IMR-90 (cell line): Measurements from ENCODE around the gene MCAM. TPM values are rescaled to one million over a fixed set of nuclear protein-coding genes. Genes with fewer than 3 reads are reported as not detected.

Source experiments
- ATAC-seq: fragments of 200-7000 bp; cut with Tn5 transposase; 2 replicates; pipeline ENCODE4 v1.9.1; 2020; ENCODE audit warnings: low read depth, mild to moderate bottlenecking, moderate library complexity
- BruUV-seq: library from RNA; stranded (reverse); fragments of 400-500 nt; replicated peaks from 2 replicates; lab custom pipeline; 2021; lab: Mats Ljungman, UMichigan
- CTCF ChIA-PET: fragments of 300-600 bp; formaldehyde crosslinking; extraction: SDS; loops from one replicate; lab custom pipeline; 2021; ENCODE audit warnings: antibody characterized with exemption; lab: Yijun Ruan, JAX
- POLR2A ChIA-PET: fragments of 300-600 bp; sonication (Branson Sonifier 250); formaldehyde crosslinking; loops from one replicate; lab custom pipeline; 2022; ENCODE audit warnings: antibody characterized with exemption; ENCODE audit not compliant: unreplicated experiment; lab: Charles Lee
- DNase-seq: peaks from one replicate; pipeline ENCODE4 v3.0.0; 2013
- H2AFZ ChIP-seq: replicated peaks from 2 replicates; pipeline ENCODE3; 2013; ENCODE audit warnings: low read length, mild to moderate bottlenecking; ENCODE audit not compliant: poor library complexity
- H2AK5ac ChIP-seq: 2 replicates; pipeline ENCODE4 v1.6.1; 2013; ENCODE audit warnings: low read depth, low read length, inconsistent platforms
- H2AK9ac ChIP-seq: replicated peaks from 2 replicates; pipeline ENCODE3; 2013; ENCODE audit warnings: mild to moderate bottlenecking, low read depth, low read length, moderate library complexity; ENCODE audit not compliant: poor library complexity
- H2BK120ac ChIP-seq: 2 replicates; pipeline ENCODE4 v1.6.1; 2013; ENCODE audit warnings: low read depth, low read length, inconsistent platforms
- H2BK15ac ChIP-seq: 3 replicates; pipeline ENCODE4 v1.6.1; 2013; ENCODE audit warnings: low read depth, low read length, inconsistent platforms
- H2BK20ac ChIP-seq: 2 replicates; pipeline ENCODE4 v1.6.1; 2013; ENCODE audit warnings: low read depth, mild to moderate bottlenecking, inconsistent platforms, low read length, moderate library complexity
- H2BK5ac ChIP-seq: 2 replicates; pipeline ENCODE4 v1.6.1; 2013; ENCODE audit warnings: mild to moderate bottlenecking, low read depth, low read length, inconsistent platforms; ENCODE audit not compliant: poor library complexity, severe bottlenecking
- H3K14ac ChIP-seq: replicated peaks from 2 replicates; pipeline ENCODE4 v1.6.1; 2013; ENCODE audit warnings: low read depth, low read length, inconsistent platforms
- H3K18ac ChIP-seq: 2 replicates; pipeline ENCODE4 v1.6.1; 2013; ENCODE audit warnings: low read depth, low read length, control low read depth
- H3K23ac ChIP-seq: 2 replicates; pipeline ENCODE4 v1.6.1; 2013; ENCODE audit warnings: low read depth, low read length, inconsistent platforms
- H3K27ac ChIP-seq: 2 replicates; pipeline ENCODE4 v1.5.1; 2013; ENCODE audit warnings: mild to moderate bottlenecking, control low read depth, low read length; ENCODE audit not compliant: insufficient read depth
- H3K27me3 ChIP-seq: 2 replicates; pipeline ENCODE4 v1.6.1; 2013; ENCODE audit warnings: low read length; ENCODE audit not compliant: control insufficient read depth, insufficient read depth
- H3K36me3 ChIP-seq: 2 replicates; pipeline ENCODE4 v1.6.1; 2013; ENCODE audit warnings: low read length, mixed read lengths; ENCODE audit not compliant: control insufficient read depth, insufficient read depth
- H3K4ac ChIP-seq: 2 replicates; pipeline ENCODE4 v1.6.1; 2013; ENCODE audit warnings: low read depth, low read length, inconsistent platforms
- H3K4me1 ChIP-seq: 2 replicates; pipeline ENCODE4 v1.6.1; 2013; ENCODE audit warnings: low read length, mixed read lengths; ENCODE audit not compliant: control insufficient read depth, insufficient read depth
- H3K4me2 ChIP-seq: 2 replicates; pipeline ENCODE4 v1.6.1; 2013; ENCODE audit warnings: low read depth, mild to moderate bottlenecking, control low read depth, low read length, moderate library complexity
- H3K4me3 ChIP-seq: 2 replicates; pipeline ENCODE4 v1.5.1; 2013; ENCODE audit warnings: low read depth, mild to moderate bottlenecking, control low read depth, low read length, moderate library complexity; ENCODE audit not compliant: insufficient read depth
- H3K56ac ChIP-seq: 2 replicates; pipeline ENCODE4 v1.6.1; 2013; ENCODE audit warnings: low read length, inconsistent platforms; ENCODE audit not compliant: insufficient read depth; ENCODE audit errors: extremely low read depth
- H3K79me1 ChIP-seq, 2 experiments: 2 replicates each; pipeline ENCODE4 v1.6.1; 2013; ENCODE audit warnings: low read length in 2 of 2, inconsistent platforms in 1 of 2, low read depth in 1 of 2
- H3K9ac ChIP-seq: 2 replicates; pipeline ENCODE4 v1.6.1; 2013; ENCODE audit warnings: low read depth, low read length, control low read depth
- H3K9me1 ChIP-seq: 2 replicates; pipeline ENCODE4 v1.6.1; 2013; ENCODE audit warnings: low read length, inconsistent platforms; ENCODE audit not compliant: insufficient read depth
- H3K9me3 ChIP-seq: 2 replicates; pipeline ENCODE4 v1.6.1; 2013; ENCODE audit warnings: low read length; ENCODE audit not compliant: control insufficient read depth, insufficient read depth
- H4K20me1 ChIP-seq: 2 replicates; pipeline ENCODE4 v1.6.1; 2013; ENCODE audit warnings: low read length, inconsistent platforms; ENCODE audit not compliant: insufficient read depth
- H4K5ac ChIP-seq: 2 replicates; pipeline ENCODE4 v1.6.1; 2013; ENCODE audit warnings: mild to moderate bottlenecking, low read depth, low read length, control low read depth
- H4K8ac ChIP-seq, 2 experiments: 2 replicates each; pipeline ENCODE4 v1.6.1; 2013; ENCODE audit warnings: low read depth in 2 of 2, low read length in 2 of 2, control low read depth in 1 of 2, inconsistent platforms in 1 of 2
- H4K91ac ChIP-seq: 2 replicates; pipeline ENCODE4 v1.6.1; 2013; ENCODE audit warnings: low read depth, low read length, inconsistent platforms; ENCODE audit not compliant: insufficient read depth
- BHLHE40 ChIP-seq: fragments of 150-350 bp; IDR thresholded peaks from 2 replicates; pipeline ENCODE4 v1.6.1; 2016; ENCODE audit warnings: mild to moderate bottlenecking, low read depth, low read length
- CEBPB ChIP-seq: IDR thresholded peaks from 2 replicates; pipeline ENCODE4 v1.6.1; 2012; ENCODE audit warnings: low read depth, low read length, improper control_type of control experiment
- CHD1 ChIP-seq: IDR thresholded peaks from 2 replicates; pipeline ENCODE4 v1.6.1; 2012; ENCODE audit warnings: low read depth, low read length, improper control_type of control experiment
- CTCF ChIP-seq: conservative IDR thresholded peaks from 2 replicates; pipeline ENCODE4 v1.5.1; 2012; ENCODE audit warnings: mild to moderate bottlenecking, low read depth, low read length, improper control_type of control experiment
- ELK1 ChIP-seq: fragments of 150-350 bp; IDR thresholded peaks from 2 replicates; pipeline ENCODE4 v1.6.1; 2016; ENCODE audit warnings: low read depth, mild to moderate bottlenecking, low read length, moderate library complexity, borderline replicate concordance
- FOS ChIP-seq: fragments of 150-350 bp; IDR thresholded peaks from 2 replicates; pipeline ENCODE4 v1.6.1; 2016; ENCODE audit warnings: low read depth, low read length
- MAZ ChIP-seq: IDR thresholded peaks from 2 replicates; pipeline ENCODE4 v1.6.1; 2012; ENCODE audit warnings: low read depth, mild to moderate bottlenecking, low read length, improper control_type of control experiment, moderate library complexity, borderline replicate concordance
- MXI1 ChIP-seq: IDR thresholded peaks from 2 replicates; pipeline ENCODE4 v1.6.1; 2012; ENCODE audit warnings: low read depth, mild to moderate bottlenecking, low read length, moderate library complexity, borderline replicate concordance
- POLR2A ChIP-seq: IDR thresholded peaks from 2 replicates; pipeline ENCODE4 v1.6.1; 2012; ENCODE audit warnings: mild to moderate bottlenecking, low read depth, low read length
- RAD21 ChIP-seq: IDR thresholded peaks from 2 replicates; pipeline ENCODE4 v1.6.1; 2012; ENCODE audit warnings: low read length, improper control_type of control experiment
- RCOR1 ChIP-seq: IDR thresholded peaks from 2 replicates; pipeline ENCODE4 v1.6.1; 2012; ENCODE audit warnings: mild to moderate bottlenecking, low read length, improper control_type of control experiment; ENCODE audit not compliant: insufficient replicate concordance
- RFX5 ChIP-seq: IDR thresholded peaks from 2 replicates; pipeline ENCODE4 v1.8.0; 2012; ENCODE audit warnings: low read depth, mild to moderate bottlenecking, low read length, moderate library complexity
- SMC3 ChIP-seq: fragments of 150-350 bp; IDR thresholded peaks from 2 replicates; pipeline ENCODE4 v1.6.1; 2016; ENCODE audit warnings: low read depth, mild to moderate bottlenecking, antibody characterized with exemption, low read length, moderate library complexity
- WGBS, 2 experiments: methylation state at CpG; one replicate each; pipeline versions ENCODE4 v1.1.5 to v1.1.7; 2013; ENCODE audit warnings: missing lambda C conversion rate in 2 of 2; ENCODE audit not compliant: insufficient read length in 1 of 2; ENCODE audit errors: extremely low coverage in 2 of 2; 5-methylcytosine and 5-hydroxymethylcytosine counted together
- dilution Hi-C: fragments of 300-500 bp; cut with HindIII; formaldehyde crosslinking; loops from one replicate; pipeline ENCODE4 v1.14.3; 2018; ENCODE audit warnings: low sequenced_read_pairs; ENCODE audit not compliant: unreplicated experiment
- in situ Hi-C: fragments of 300-500 bp; cut with MboI; formaldehyde crosslinking; loops from 3 replicates; pipeline ENCODE4 v1.14.3; 2019; ENCODE audit warnings: low sequenced_read_pairs, inconsistent platforms, mixed read lengths
- intact Hi-C: fragments of 100-400 bp; cut with micrococcal nuclease; formaldehyde crosslinking; loops from 2 replicates; pipeline ENCODE4 v1.10.0; 2022
- polyA plus RNA-seq, 3 experiments: library from polyadenylated mRNA; depleted of rRNA; stranded (reverse); fragments of >200 nt; gene quantifications; 2 replicates each; pipeline ENCODE4 v1.2.3, GENCODE V29; 2012; ENCODE audit warnings: low replicate concordance in 1 of 3
- total RNA-seq: library from RNA; depleted of rRNA; stranded (reverse); fragments of >200 nt; gene quantifications from 2 replicates; pipeline ENCODE4 v1.2.3, GENCODE V29; 2012
- TF ChIP-seq, protein P1 (sequence below): fragments of 150-350 bp; IDR thresholded peaks from 2 replicates; pipeline ENCODE4 v1.6.1; 2017; ENCODE audit warnings: mild to moderate bottlenecking, antibody characterized with exemption, low read length, low read depth

Gene MCAM
- total and polyA plus RNA-seq, 2 of the 4 experiments (the other 2 are of a cell fraction): 95.1 to 131 TPM

DNA sequence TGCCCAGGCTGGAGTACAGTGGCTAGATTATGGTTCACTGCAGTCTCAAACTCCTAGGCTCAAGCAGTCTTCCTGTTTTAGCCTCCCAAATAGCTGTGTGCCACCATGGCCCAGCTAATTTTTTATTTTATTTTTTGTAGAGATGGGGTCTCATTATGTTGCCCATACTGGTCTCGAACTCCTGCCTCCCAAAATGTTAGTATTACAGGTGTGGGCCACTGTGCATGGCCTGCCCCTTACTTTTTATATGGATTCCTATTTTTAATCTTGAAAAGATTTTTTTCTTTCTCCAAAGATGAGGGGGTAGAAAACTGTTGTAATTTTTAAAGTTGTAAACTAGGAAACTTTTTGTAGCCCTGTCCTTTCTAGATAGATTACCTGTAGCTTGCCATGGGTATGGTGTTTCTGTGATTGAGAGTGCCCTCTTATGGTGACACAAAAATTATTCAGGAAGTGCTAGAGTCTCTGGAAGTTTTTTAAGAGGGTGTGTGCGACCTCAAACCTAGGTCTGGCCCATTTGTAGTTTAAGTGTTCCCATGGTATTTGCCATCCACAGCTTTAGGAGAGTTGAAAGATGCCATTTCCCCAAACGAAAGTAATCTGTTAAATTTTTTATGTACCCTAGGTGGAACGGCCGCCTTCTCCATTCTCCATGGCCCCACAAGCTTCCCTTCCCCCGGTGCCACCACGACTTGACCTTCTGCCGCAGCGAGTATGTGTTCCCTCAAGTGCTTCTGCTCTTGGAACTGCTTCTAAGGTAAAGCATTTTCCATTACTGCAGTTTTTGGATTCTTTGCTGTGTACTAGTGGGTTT, 32.4 kb downstream of the MCAM start:
- Histone ChIP-seq H4K91ac (no peak overlapping the region), H3K9me1 (no peaks in the 10 kb centered on the region), H3K9ac (no peak overlapping the region), H4K5ac (no peak overlapping the region), H2BK15ac (no peak overlapping the region), H3K4me3 (no peak overlapping the region), H4K20me1 (no peaks in the 10 kb centered on the region; the same call in 1 of the 2 replicates), H3K4ac (no peak overlapping the region), H3K14ac (no peak overlapping the region), H3K27ac (no peak overlapping the region), H4K8ac (0 out of 4 replicates have a peak overlapping the region, but pooled peaks of 1 of the 2 experiments have one; percentile 6), H2AK5ac (no peak overlapping the region), H3K18ac (no peak overlapping the region), H2BK20ac (no peak overlapping the region), H2AK9ac (no peak overlapping the region), H2AFZ (no peak overlapping the region), H3K56ac (no peak overlapping the region), H2BK5ac (no peak overlapping the region), H3K79me1 (peaks cover 13 to 26% of the 10 kb centered on the region in 2 experiments; a peak in 3 of 4 replicates), H3K23ac (no peak overlapping the region), H3K27me3 (no peaks in the 10 kb centered on the region), H3K4me2 (no peak overlapping the region), H3K4me1 (no peaks in the 10 kb centered on the region), H2BK120ac (no peak overlapping the region), H3K9me3 (no peaks in the 10 kb centered on the region), H3K36me3 (peaks cover 32% of the 10 kb centered on the region)
- ChIA-PET CTCF (interaction anchor here (0.6 to 1.6 kb wide), 6 partner anchors 10 to 78 kb away, joined by 3 to 8 read pairs (median 4); partner anchors contain the start of gene C1QTNF5), POLR2A (no interaction called here)
- DNase-seq (peak; percentile 47), ATAC-seq (peak; percentile 80)
- 100% methylated on average over 3 of the region's 9 CpGs; no CpG with 5 or more reads in 1 of the 2 experiments for WGBS, 2 experiments
- intact Hi-C loops (loop anchor here (1.0 kb wide), 1 partner anchor 79 kb away; no protein-coding TSS in a partner anchor), in situ Hi-C loops (no loop called here), dilution Hi-C loops (no loop called here)
- no TSS peak for BruUV-seq
- TF ChIP-seq CEBPB: no peak
- TF ChIP-seq RCOR1: no peak
- no peak for TF ChIP-seq CHD1
- no peak for TF ChIP-seq ELK1
- peak; percentile 48 for TF ChIP-seq SMC3
- TF ChIP-seq MAZ: no peak
- peak; percentile 54 for TF ChIP-seq CTCF
- no peak for TF ChIP-seq RFX5
- TF ChIP-seq RAD21: peak; percentile 61
- no peak for TF ChIP-seq BHLHE40
- TF ChIP-seq FOS: no peak
- TF ChIP-seq POLR2A: no peak
- no peak for TF ChIP-seq MXI1
- TF ChIP-seq, protein P1, sequence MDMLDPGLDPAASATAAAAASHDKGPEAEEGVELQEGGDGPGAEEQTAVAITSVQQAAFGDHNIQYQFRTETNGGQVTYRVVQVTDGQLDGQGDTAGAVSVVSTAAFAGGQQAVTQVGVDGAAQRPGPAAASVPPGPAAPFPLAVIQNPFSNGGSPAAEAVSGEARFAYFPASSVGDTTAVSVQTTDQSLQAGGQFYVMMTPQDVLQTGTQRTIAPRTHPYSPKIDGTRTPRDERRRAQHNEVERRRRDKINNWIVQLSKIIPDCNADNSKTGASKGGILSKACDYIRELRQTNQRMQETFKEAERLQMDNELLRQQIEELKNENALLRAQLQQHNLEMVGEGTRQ: no peak
